ENCODE measurements around the gene SLC27A4.

Gene SLC27A4

GRCh38 chr9:128370367-128370751, 30.0 kb downstream of the SLC27A4 start:
- ChIA-PET POLR2A (interaction anchor here (1.1 to 2.3 kb wide), 5 partner anchors 9 to 209 kb away, joined by 3 to 18 read pairs (median 7); partner anchors contain the start of gene CERCAM), CTCF (interaction anchor here (1.1 kb wide), 1 partner anchor 8 kb away, joined by 5 read pairs; no protein-coding TSS in a partner anchor)
- no peak for DNase-seq (ENCODE audit: extremely low spot score)
- TF ChIP-seq FOXK2 (IDR thresholded peaks at IDR 0.05) = no peak
- no peak for TF ChIP-seq L3MBTL2 (conservative IDR thresholded peaks at IDR 0.05)
- no peak for TF ChIP-seq SP1 (IDR thresholded peaks at IDR 0.05)
- TF ChIP-seq FOXM1 (IDR thresholded peaks at IDR 0.05; ENCODE audit: borderline replicate concordance) = no peak
- TF ChIP-seq PKNOX1 (IDR thresholded peaks at IDR 0.05) = no peak
- TF ChIP-seq ELF4 (IDR thresholded peaks at IDR 0.05) = no peak
- TF ChIP-seq ZNF384 (IDR thresholded peaks at IDR 0.05) = no peak
- no peak for TF ChIP-seq NFRKB (IDR thresholded peaks at IDR 0.05)
- no peak for TF ChIP-seq TARDBP (IDR thresholded peaks at IDR 0.05)
- no peak for TF ChIP-seq LEF1 (IDR thresholded peaks at IDR 0.05; ENCODE audit: borderline replicate concordance)
- TF ChIP-seq FOXA1 (IDR thresholded peaks at IDR 0.05) = no peak
- TF ChIP-seq ARNT (IDR thresholded peaks at IDR 0.05) = no peak
- no peak for TF ChIP-seq SUZ12 (IDR thresholded peaks at IDR 0.05)
- TF ChIP-seq BHLHE40 (IDR thresholded peaks at IDR 0.05; ENCODE audit: borderline replicate concordance) = no peak
- no peak for TF ChIP-seq HDGF (IDR thresholded peaks at IDR 0.05; ENCODE audit: borderline replicate concordance)
- no peak for TF ChIP-seq CTBP1 (IDR thresholded peaks at IDR 0.05; ENCODE audit: borderline replicate concordance)

GRCh38 chr9:128370752-128371629, 30.7 kb downstream of the SLC27A4 start, which contains the start of gene URM1:
Gene URM1 (plus strand): TSS chr9:128371374. CDS start chr9:128371381, 7 bp downstream.
- CTCF ChIA-PET = interaction anchor here (0.5 to 1.1 kb wide), 4 partner anchors 9 to 213 kb away, joined by 4 to 6 read pairs (median 4); no protein-coding TSS in a partner anchor

GRCh38 chr9:128371630-128372117, 31.3 kb downstream of the SLC27A4 start:
- CTCF ChIA-PET = interaction anchor here (0.9 to 1.0 kb wide), 2 partner anchors 11 to 30 kb away, joined by 4 to 6 read pairs; no protein-coding TSS in a partner anchor
- POLR2A ChIA-PET = interaction anchor here (0.9 to 2.3 kb wide), 12 partner anchors 10 to 158 kb away, joined by 3 to 18 read pairs (median 4); partner anchors contain the start of genes CERCAM, GOLGA2 and SWI5
- no peak for TF ChIP-seq ELF4 (IDR thresholded peaks at IDR 0.05)
- no peak for TF ChIP-seq PKNOX1 (IDR thresholded peaks at IDR 0.05)
- no peak for TF ChIP-seq CTBP1 (IDR thresholded peaks at IDR 0.05; ENCODE audit: borderline replicate concordance)
- no peak for TF ChIP-seq SUZ12 (IDR thresholded peaks at IDR 0.05)
- TF ChIP-seq FOXM1 (IDR thresholded peaks at IDR 0.05; ENCODE audit: borderline replicate concordance) = no peak
- TF ChIP-seq ARNT (IDR thresholded peaks at IDR 0.05) = no peak
- TF ChIP-seq TARDBP (IDR thresholded peaks at IDR 0.05) = no peak
- TF ChIP-seq BHLHE40 (IDR thresholded peaks at IDR 0.05; ENCODE audit: borderline replicate concordance) = no peak
- no peak for TF ChIP-seq NFRKB (IDR thresholded peaks at IDR 0.05)
- TF ChIP-seq L3MBTL2 (conservative IDR thresholded peaks at IDR 0.05) = no peak
- no peak for TF ChIP-seq FOXA1 (IDR thresholded peaks at IDR 0.05)
- no peak for TF ChIP-seq ZNF384 (IDR thresholded peaks at IDR 0.05)
- TF ChIP-seq FOXK2 (IDR thresholded peaks at IDR 0.05) = no peak
- TF ChIP-seq HDGF (IDR thresholded peaks at IDR 0.05; ENCODE audit: borderline replicate concordance) = no peak
- TF ChIP-seq SP1 (IDR thresholded peaks at IDR 0.05) = no peak
- TF ChIP-seq LEF1 (IDR thresholded peaks at IDR 0.05; ENCODE audit: borderline replicate concordance) = no peak
- DNase-seq (ENCODE audit: extremely low spot score) = no peak

More at GRCh38 chr9:128370752-128371629, 30.7 kb downstream of the SLC27A4 start, which contains the start of gene URM1:
- TF ChIP-seq FOXA1 (IDR thresholded peaks at IDR 0.05) (no peak), ELF4 (IDR thresholded peaks at IDR 0.05) (peak; percentile 42)
- POLR2A ChIA-PET = interaction anchor here (0.6 to 2.3 kb wide), 15 partner anchors 9 to 209 kb away, joined by 3 to 18 read pairs (median 4); partner anchors contain the start of genes CERCAM, GOLGA2 and SWI5
- DNase-seq (ENCODE audit: extremely low spot score) = peak; percentile 98

- ChIA-PET POLR2A (interaction anchor here (1.3 to 2.3 kb wide), 8 partner anchors 11 to 158 kb away, joined by 3 to 18 read pairs (median 6); partner anchors contain the start of genes CERCAM, GOLGA2 and SWI5), CTCF (no interaction called here)
- DNase-seq (ENCODE audit: extremely low spot score) = no peak
- no peak for TF ChIP-seq HDGF (IDR thresholded peaks at IDR 0.05; ENCODE audit: borderline replicate concordance)
- TF ChIP-seq ZNF384 (IDR thresholded peaks at IDR 0.05) = no peak
- TF ChIP-seq SUZ12 (IDR thresholded peaks at IDR 0.05) = no peak
- no peak for TF ChIP-seq FOXK2 (IDR thresholded peaks at IDR 0.05)
- no peak for TF ChIP-seq CTBP1 (IDR thresholded peaks at IDR 0.05; ENCODE audit: borderline replicate concordance)
- TF ChIP-seq TARDBP (IDR thresholded peaks at IDR 0.05) = no peak
- TF ChIP-seq ARNT (IDR thresholded peaks at IDR 0.05) = no peak
- TF ChIP-seq FOXM1 (IDR thresholded peaks at IDR 0.05; ENCODE audit: borderline replicate concordance) = no peak
- no peak for TF ChIP-seq FOXA1 (IDR thresholded peaks at IDR 0.05)
- TF ChIP-seq NFRKB (IDR thresholded peaks at IDR 0.05) = no peak
- no peak for TF ChIP-seq ELF4 (IDR thresholded peaks at IDR 0.05)
- TF ChIP-seq BHLHE40 (IDR thresholded peaks at IDR 0.05; ENCODE audit: borderline replicate concordance) = no peak
- TF ChIP-seq PKNOX1 (IDR thresholded peaks at IDR 0.05) = no peak
- TF ChIP-seq L3MBTL2 (conservative IDR thresholded peaks at IDR 0.05) = no peak
- TF ChIP-seq SP1 (IDR thresholded peaks at IDR 0.05) = no peak
- no peak for TF ChIP-seq LEF1 (IDR thresholded peaks at IDR 0.05; ENCODE audit: borderline replicate concordance)
Measured at GRCh38 chr9:128372188-128372641, 31.9 kb downstream of the SLC27A4 start.

- TF ChIP-seq CTBP1 (IDR thresholded peaks at IDR 0.05; ENCODE audit: borderline replicate concordance) (no peak), ELF4 (IDR thresholded peaks at IDR 0.05) (no peak), TARDBP (IDR thresholded peaks at IDR 0.05) (no peak), L3MBTL2 (conservative IDR thresholded peaks at IDR 0.05) (no peak), ZNF384 (IDR thresholded peaks at IDR 0.05) (no peak), LEF1 (IDR thresholded peaks at IDR 0.05; ENCODE audit: borderline replicate concordance) (no peak), FOXK2 (IDR thresholded peaks at IDR 0.05) (no peak), BHLHE40 (IDR thresholded peaks at IDR 0.05; ENCODE audit: borderline replicate concordance) (no peak), SP1 (IDR thresholded peaks at IDR 0.05) (no peak), ARNT (IDR thresholded peaks at IDR 0.05) (no peak), SUZ12 (IDR thresholded peaks at IDR 0.05) (no peak), PKNOX1 (IDR thresholded peaks at IDR 0.05) (no peak), HDGF (IDR thresholded peaks at IDR 0.05; ENCODE audit: borderline replicate concordance) (no peak), FOXA1 (IDR thresholded peaks at IDR 0.05) (no peak), NFRKB (IDR thresholded peaks at IDR 0.05) (no peak), FOXM1 (IDR thresholded peaks at IDR 0.05; ENCODE audit: borderline replicate concordance) (no peak)
- DNase-seq (ENCODE audit: extremely low spot score) = no peak
- ChIA-PET CTCF (no interaction called here), POLR2A (interaction anchor here (2.3 kb wide), 1 partner anchor 11 kb away, joined by 18 read pairs; no protein-coding TSS in a partner anchor)
Measured at GRCh38 chr9:128372784-128373183, 32.5 kb downstream of the SLC27A4 start.

Data from HEK293T (cell line).